ENCODE measurements around the gene VILL. TPM values are rescaled to one million over a fixed set of nuclear protein-coding genes. Genes with fewer than 3 reads are reported as not detected.
A peak's percentile ranks its signal among the peaks of the same experiment; 100 is the strongest.
"Not testable (repeated sequence)": the region's sequence is repeated elsewhere in the genome, so short reads cannot be mapped to it uniquely, and the experiment has no call there.

Gene VILL
- total RNA-seq, 2 experiments from 2014 or later: 14.6 to 15.1 TPM

- Mint-ChIP-seq H3K4me1 (ENCODE audit: low read depth) (no peaks in the 10 kb centered on the region), H3K36me3 (ENCODE audit: low read depth) (no peaks in the 10 kb centered on the region), H3K4me3 (no peak overlapping the region), H3K27ac (no peak overlapping the region), H3K9me3 (ENCODE audit: insufficient read depth) (no peaks in the 10 kb centered on the region), H3K27me3 (ENCODE audit: low read depth) (peaks cover 2% of the 10 kb centered on the region)
- CTCF ChIA-PET: interaction anchor here (1.1 to 5.3 kb wide), 6 partner anchors 10 to 96 kb away, joined by 3 to 69 read pairs (median 12); no protein-coding TSS in a partner anchor
- POLR2A ChIA-PET: interaction anchor here (0.9 kb wide), 1 partner anchor 8 kb away, joined by 3 read pairs; no protein-coding TSS in a partner anchor
- ATAC-seq (no peak), DNase-seq (no peak)
Measured at GRCh38 chr3:37964716-37965115, 25.9 kb upstream of the VILL start.

GRCh38 chr3:37967260-37967881, 23.2 kb upstream of the VILL start:
- peak; percentile 89 for ATAC-seq
- no peaks in the 10 kb centered on the region for H3K36me3 Mint-ChIP-seq (ENCODE audit: low read depth)
- CTCF ChIA-PET: interaction anchor here (0.6 to 5.3 kb wide), 38 partner anchors 7 to 160 kb away, joined by 3 to 69 read pairs (median 4); partner anchors contain the start of gene DLEC1
- DNase-seq: peak; percentile 73
- no peak overlapping the region for H3K4me3 Mint-ChIP-seq
- H3K27ac Mint-ChIP-seq: no peak overlapping the region
- no peaks in the 10 kb centered on the region for H3K4me1 Mint-ChIP-seq (ENCODE audit: low read depth)
- peaks cover under 1% of the 10 kb centered on the region for H3K27me3 Mint-ChIP-seq (ENCODE audit: low read depth)
- POLR2A ChIA-PET: interaction anchor here (0.6 to 1.3 kb wide), 2 partner anchors 75 to 112 kb away, joined by 3 to 5 read pairs; no protein-coding TSS in a partner anchor
- H3K9me3 Mint-ChIP-seq (ENCODE audit: insufficient read depth): no peaks in the 10 kb centered on the region

- DNase-seq (no peak), ATAC-seq (no peak)
- Mint-ChIP-seq H3K27me3 (ENCODE audit: low read depth) (no peaks in the 10 kb centered on the region), H3K4me3 (no peak overlapping the region), H3K9me3 (ENCODE audit: insufficient read depth) (no peaks in the 10 kb centered on the region), H3K36me3 (ENCODE audit: low read depth) (no peaks in the 10 kb centered on the region), H3K4me1 (ENCODE audit: low read depth) (no peaks in the 10 kb centered on the region), H3K27ac (no peak overlapping the region)
- ChIA-PET CTCF (interaction anchor here (0.7 to 5.3 kb wide), 28 partner anchors 8 to 161 kb away, joined by 3 to 69 read pairs (median 4); partner anchors contain the start of gene DLEC1), POLR2A (interaction anchor here (1.3 kb wide), 1 partner anchor 113 kb away, joined by 5 read pairs; no protein-coding TSS in a partner anchor)
Measured at GRCh38 chr3:37968199-37968598, 22.4 kb upstream of the VILL start.

GRCh38 chr3:37968813-37969595, 21.6 kb upstream of the VILL start:
- CTCF ChIA-PET: interaction anchor here (1.5 to 5.3 kb wide), 7 partner anchors 12 to 129 kb away, joined by 3 to 69 read pairs (median 8); partner anchors contain the start of gene DLEC1
- POLR2A ChIA-PET: interaction anchor here (1.5 kb wide), 1 partner anchor 41 kb away, joined by 3 read pairs; no protein-coding TSS in a partner anchor
- no peak for ATAC-seq

GRCh38 chr3:37969596-37970100, 20.9 kb upstream of the VILL start:
- Mint-ChIP-seq H3K4me3 (no peak overlapping the region), H3K27ac (no peak overlapping the region), H3K9me3 (ENCODE audit: insufficient read depth) (no peaks in the 10 kb centered on the region), H3K36me3 (ENCODE audit: low read depth) (no peaks in the 10 kb centered on the region), H3K4me1 (ENCODE audit: low read depth) (peaks cover 2% of the 10 kb centered on the region), H3K27me3 (ENCODE audit: low read depth) (no peaks in the 10 kb centered on the region)
- POLR2A ChIA-PET: interaction anchor here (1.5 kb wide), 1 partner anchor 40 kb away, joined by 3 read pairs; no protein-coding TSS in a partner anchor
- DNase-seq (no peak), ATAC-seq (no peak)
- CTCF ChIA-PET: interaction anchor here (1.5 to 2.1 kb wide), 2 partner anchors 103 to 129 kb away, joined by 3 to 8 read pairs; no protein-coding TSS in a partner anchor

More at GRCh38 chr3:37968813-37969595, 21.6 kb upstream of the VILL start:
- Mint-ChIP-seq H3K27ac (no peak overlapping the region), H3K36me3 (ENCODE audit: low read depth) (no peaks in the 10 kb centered on the region), H3K27me3 (ENCODE audit: low read depth) (no peaks in the 10 kb centered on the region), H3K4me3 (no peak overlapping the region), H3K9me3 (ENCODE audit: insufficient read depth) (no peaks in the 10 kb centered on the region), H3K4me1 (ENCODE audit: low read depth) (no peaks in the 10 kb centered on the region)
- DNase-seq: no peak

GRCh38 chr3:37970802-37971201, 19.8 kb upstream of the VILL start:
- H3K4me1 Mint-ChIP-seq (ENCODE audit: low read depth): peaks cover 6% of the 10 kb centered on the region
- no peaks in the 10 kb centered on the region for H3K9me3 Mint-ChIP-seq (ENCODE audit: insufficient read depth)
- ATAC-seq (no peak), DNase-seq (no peak)
- POLR2A ChIA-PET: interaction anchor here (1.5 kb wide), 1 partner anchor 39 kb away, joined by 3 read pairs; no protein-coding TSS in a partner anchor
- no peak overlapping the region for H3K4me3 Mint-ChIP-seq
- CTCF ChIA-PET: interaction anchor here (1.0 to 2.1 kb wide), 3 partner anchors 68 to 127 kb away, joined by 3 to 8 read pairs (median 3); no protein-coding TSS in a partner anchor
- no peaks in the 10 kb centered on the region for H3K27me3 Mint-ChIP-seq (ENCODE audit: low read depth)
- H3K36me3 Mint-ChIP-seq (ENCODE audit: low read depth): no peaks in the 10 kb centered on the region
- no peak overlapping the region for H3K27ac Mint-ChIP-seq

- Mint-ChIP-seq H3K36me3 (ENCODE audit: low read depth) (no peaks in the 10 kb centered on the region), H3K27me3 (ENCODE audit: low read depth) (no peaks in the 10 kb centered on the region), H3K9me3 (ENCODE audit: insufficient read depth) (no peaks in the 10 kb centered on the region), H3K4me3 (no peak overlapping the region), H3K27ac (no peak overlapping the region), H3K4me1 (ENCODE audit: low read depth) (peaks cover 6% of the 10 kb centered on the region)
- ChIA-PET CTCF (interaction anchor here (0.9 kb wide), 1 partner anchor 11 kb away, joined by 3 read pairs; no protein-coding TSS in a partner anchor), POLR2A (no interaction called here)
- no peak for ATAC-seq
- DNase-seq: no peak
Measured at GRCh38 chr3:37971467-37971866, 19.1 kb upstream of the VILL start.

GRCh38 chr3:37972056-37972455, 18.5 kb upstream of the VILL start:
- H3K4me1 Mint-ChIP-seq (ENCODE audit: low read depth); POLR2A ChIA-PET; H3K27me3 Mint-ChIP-seq (ENCODE audit: low read depth); H3K9me3 Mint-ChIP-seq (ENCODE audit: insufficient read depth); ATAC-seq; H3K4me3 Mint-ChIP-seq; DNase-seq; H3K27ac Mint-ChIP-seq; H3K36me3 Mint-ChIP-seq (ENCODE audit: low read depth): not testable (repeated sequence)
- CTCF ChIA-PET: interaction anchor here (0.9 to 3.3 kb wide), 2 partner anchors 10 to 372 kb away, joined by 3 to 13 read pairs; no protein-coding TSS in a partner anchor

GRCh38 chr3:37973246-37974054, 17.1 kb upstream of the VILL start:
- H3K36me3 Mint-ChIP-seq (ENCODE audit: low read depth): no peaks in the 10 kb centered on the region
- peaks cover 6% of the 10 kb centered on the region for H3K4me1 Mint-ChIP-seq (ENCODE audit: low read depth)
- no peak overlapping the region for H3K4me3 Mint-ChIP-seq
- no peaks in the 10 kb centered on the region for H3K27me3 Mint-ChIP-seq (ENCODE audit: low read depth)
- POLR2A ChIA-PET: no interaction called here
- DNase-seq (no peak), ATAC-seq (no peak)
- no peaks in the 10 kb centered on the region for H3K9me3 Mint-ChIP-seq (ENCODE audit: insufficient read depth)
- no peak overlapping the region for H3K27ac Mint-ChIP-seq
- CTCF ChIA-PET: interaction anchor here (1.0 to 4.4 kb wide), 21 partner anchors 9 to 518 kb away, joined by 3 to 44 read pairs (median 6); partner anchors contain the start of gene DLEC1

GRCh38 chr3:37974121-37975083, 16.2 kb upstream of the VILL start:
- DNase-seq: peak; percentile 82
- Mint-ChIP-seq H3K4me1 (ENCODE audit: low read depth) (peaks cover 6% of the 10 kb centered on the region), H3K27ac (peak overlapping the region; percentile 1), H3K4me3 (no peak overlapping the region), H3K9me3 (ENCODE audit: insufficient read depth) (no peaks in the 10 kb centered on the region), H3K36me3 (ENCODE audit: low read depth) (no peaks in the 10 kb centered on the region), H3K27me3 (ENCODE audit: low read depth) (peaks cover 2% of the 10 kb centered on the region)
- ATAC-seq: peak; percentile 97
- CTCF ChIA-PET: interaction anchor here (0.5 to 4.4 kb wide), 39 partner anchors 8 to 518 kb away, joined by 3 to 44 read pairs (median 4); partner anchors contain the start of gene DLEC1
- POLR2A ChIA-PET: no interaction called here

Data from activated CD8-positive, alpha-beta T cell treated with anti-CD3 and anti-CD28 coated beads, Interleukin-2, amount 10 ng/mL, durations not matched to agents 7 days and 5 days (primary cell).